H1 (cell line): Measurements from ENCODE around the gene BSDC1. TPM values are rescaled to one million over a fixed set of nuclear protein-coding genes. Genes with fewer than 3 reads are reported as not detected.

ENCODE experiments used
- CTCF ChIA-PET: fragments of 300-600 bp; sonication (Branson Sonifier 250); formaldehyde crosslinking; loops from one replicate; lab custom pipeline; 2021; ENCODE audit not compliant: partially characterized antibody; lab: Charles Lee
- POLR2A ChIA-PET: fragments of 300-600 bp; sonication (Branson Sonifier 250); formaldehyde crosslinking; loops from one replicate; lab custom pipeline; 2021; ENCODE audit warnings: inconsistent platforms; ENCODE audit not compliant: partially characterized antibody; lab: Charles Lee
- DNase-seq, 2 experiments: peaks; one replicate each; pipeline versions ENCODE4 v3.0.0 to v3.0.0-alpha.2; 2010 to 2022; ENCODE audit warnings: low spot score in 2 of 2, low read depth in 1 of 2, mixed read lengths in 1 of 2
- FAIRE-seq: peaks from 2 replicates; lab custom pipeline; 2011; peaks lifted over from hg19 to GRCh38; lab: Jason Lieb, UNC
- H2AFZ ChIP-seq: 2 replicates; pipeline ENCODE4 v1.8.1; 2012; ENCODE audit warnings: low read length, inconsistent platforms
- H2AK5ac ChIP-seq: 2 replicates; pipeline ENCODE4 v1.6.1; 2013; ENCODE audit warnings: low read depth, low read length
- H2BK120ac ChIP-seq: replicated peaks from 2 replicates; pipeline ENCODE3; 2013; ENCODE audit warnings: low read depth, low read length, inconsistent platforms
- H2BK12ac ChIP-seq: 2 replicates; pipeline ENCODE4 v1.6.1; 2013; ENCODE audit warnings: low read depth, low read length
- H2BK15ac ChIP-seq: 2 replicates; pipeline ENCODE4 v1.6.1; 2013; ENCODE audit warnings: low read length
- H2BK20ac ChIP-seq: 2 replicates; pipeline ENCODE4 v1.6.1; 2013; ENCODE audit warnings: low read length
- H2BK5ac ChIP-seq: 2 replicates; pipeline ENCODE4 v1.6.1; 2013; ENCODE audit warnings: low read depth, low read length
- H3K14ac ChIP-seq: 2 replicates; pipeline ENCODE4 v1.6.1; 2013; ENCODE audit warnings: inconsistent platforms; ENCODE audit not compliant: insufficient read length
- H3K18ac ChIP-seq: 2 replicates; pipeline ENCODE4 v1.6.1; 2013; ENCODE audit warnings: low read length; ENCODE audit errors: extremely low read depth
- H3K23ac ChIP-seq: 2 replicates; pipeline ENCODE4 v1.6.1; 2013; ENCODE audit warnings: inconsistent platforms; ENCODE audit not compliant: insufficient read length
- H3K23me2 ChIP-seq: 2 replicates; pipeline ENCODE4 v1.6.1; 2013; ENCODE audit warnings: low read depth, low read length
- H3K27ac ChIP-seq: 2 replicates; pipeline ENCODE4 v1.6.1; 2011; ENCODE audit warnings: low read depth, low read length, inconsistent platforms
- H3K27me3 ChIP-seq, 4 experiments: replicated peaks in 1 of 4; 1 replicate in 1 of 4; 2 replicates in 3 of 4; pipeline versions ENCODE4 v1.6.1 to v1.8.1; 2011 to 2013; ENCODE audit warnings: low read length in 3 of 4, mild to moderate bottlenecking in 3 of 4, inconsistent platforms in 2 of 4, mixed read lengths in 2 of 4, moderate library complexity in 1 of 4; ENCODE audit not compliant: control insufficient read depth in 3 of 4, insufficient read depth in 3 of 4; ENCODE audit errors: extremely low read depth in 1 of 4
- H3K36me3 ChIP-seq, 4 experiments: 2 replicates each; pipeline versions ENCODE4 v1.6.1 to v1.8.1; 2011 to 2013; ENCODE audit warnings: mild to moderate bottlenecking in 4 of 4, low read length in 3 of 4, moderate library complexity in 2 of 4, control low read depth in 1 of 4, inconsistent platforms in 1 of 4; ENCODE audit not compliant: insufficient read depth in 4 of 4, control insufficient read depth in 2 of 4
- H3K4ac ChIP-seq: replicated peaks from 2 replicates; pipeline ENCODE3; 2013; ENCODE audit warnings: low read length, low read depth, mixed read lengths, inconsistent platforms; ENCODE audit not compliant: insufficient read length
- H3K4me1 ChIP-seq, 4 experiments: replicated peaks in 1 of 4; 1 replicate in 1 of 4; 2 replicates in 3 of 4; pipeline versions ENCODE4 v1.6.1 to v1.8.1; 2011 to 2013; ENCODE audit warnings: low read length in 3 of 4, inconsistent platforms in 2 of 4, mixed read lengths in 1 of 4; ENCODE audit not compliant: insufficient read depth in 4 of 4, control insufficient read depth in 3 of 4
- H3K4me2 ChIP-seq, 2 experiments: 2 replicates each; pipeline versions ENCODE4 v1.6.1 to v1.8.1; 2011 to 2013; ENCODE audit warnings: low read depth in 2 of 2, low read length in 2 of 2, control low read depth in 1 of 2, inconsistent platforms in 1 of 2, mild to moderate bottlenecking in 1 of 2; ENCODE audit not compliant: insufficient read depth in 1 of 2
- H3K4me3 ChIP-seq, 4 experiments: fragments of 200-600, 300-600 bp in 1 of 4; sonication (generic), shearing (Covaris generic), sonication (Bioruptor Twin) in 1 of 4; 2 replicates each; pipeline versions ENCODE4 v1.5.1 to v1.8.1; 2011 to 2016; ENCODE audit warnings: low read length in 4 of 4, low read depth in 3 of 4, control low read depth in 2 of 4, inconsistent platforms in 2 of 4, mild to moderate bottlenecking in 2 of 4, mixed read lengths in 1 of 4, moderate library complexity in 1 of 4; ENCODE audit not compliant: insufficient read depth in 2 of 4; ENCODE audit errors: extremely low read depth in 1 of 4
- H3K56ac ChIP-seq: replicated peaks from 2 replicates; pipeline ENCODE3; 2013; ENCODE audit warnings: low read depth, mild to moderate bottlenecking, mixed read lengths, low read length, inconsistent platforms; ENCODE audit not compliant: insufficient read length
- H3K79me1 ChIP-seq: 2 replicates; pipeline ENCODE4 v1.6.1; 2013; ENCODE audit warnings: low read depth, low read length, control low read depth
- H3K79me2 ChIP-seq, 2 experiments: 2 replicates each; pipeline versions ENCODE4 v1.6.1 to v1.8.1; 2012 to 2013; ENCODE audit warnings: low read length in 2 of 2, mild to moderate bottlenecking in 2 of 2, inconsistent platforms in 1 of 2; ENCODE audit not compliant: insufficient read depth in 2 of 2, control insufficient read depth in 1 of 2
- H3K9ac ChIP-seq, 4 experiments: replicated peaks in 1 of 4; 1 replicate in 1 of 4; 2 replicates in 3 of 4; pipeline versions ENCODE4 v1.6.1 to v1.8.1; 2011 to 2013; ENCODE audit warnings: low read depth in 3 of 4, low read length in 3 of 4, control low read depth in 2 of 4, mild to moderate bottlenecking in 2 of 4, moderate library complexity in 2 of 4, inconsistent platforms in 1 of 4; ENCODE audit errors: extremely low read depth in 1 of 4
- H3K9me3 ChIP-seq, 2 experiments: 2 replicates each; pipeline versions ENCODE4 v1.6.1 to v1.8.1; 2012 to 2013; ENCODE audit warnings: mild to moderate bottlenecking in 2 of 2, moderate library complexity in 2 of 2, control low read depth in 1 of 2, inconsistent platforms in 1 of 2, low read depth in 1 of 2, low read length in 1 of 2, mixed read lengths in 1 of 2; ENCODE audit not compliant: insufficient read depth in 2 of 2
- H4K20me1 ChIP-seq, 2 experiments: replicated peaks in 1 of 2; 2 replicates each; pipeline versions ENCODE3 to v1.8.1; 2011 to 2013; ENCODE audit warnings: inconsistent platforms in 2 of 2, low read length in 2 of 2, mild to moderate bottlenecking in 1 of 2; ENCODE audit not compliant: insufficient read depth in 2 of 2, control insufficient read depth in 1 of 2
- H4K5ac ChIP-seq: 2 replicates; pipeline ENCODE4 v1.6.1; 2013; ENCODE audit warnings: low read length, low read depth, mixed read lengths, inconsistent platforms; ENCODE audit not compliant: insufficient read length
- H4K8ac ChIP-seq: 2 replicates; pipeline ENCODE4 v1.8.0; 2013; ENCODE audit warnings: mild to moderate bottlenecking, moderate library complexity, low read length, inconsistent platforms; ENCODE audit not compliant: insufficient read depth; ENCODE audit errors: extremely low read depth
- H4K91ac ChIP-seq: replicated peaks from 2 replicates; pipeline ENCODE3; 2013; ENCODE audit warnings: low read length, mixed read lengths, inconsistent platforms; ENCODE audit not compliant: insufficient read length
- CBX8 ChIP-seq: fragments of 300-800, 300-1000 bp; sonication (generic); IDR thresholded peaks from 2 replicates; pipeline ENCODE4 v1.7.1; 2016; ENCODE audit warnings: low read depth, low read length, borderline replicate concordance
- WGBS, 2 experiments: shearing (Covaris generic) in 1 of 2; methylation state at CpG; one replicate each; pipeline versions ENCODE4 v1.1.6 to v1.1.7; 2013 to 2015; ENCODE audit warnings: low lambda C conversion rate in 2 of 2, mixed read lengths in 2 of 2, inconsistent platforms in 1 of 2, low coverage in 1 of 2, missing lambda C conversion rate in 1 of 2; ENCODE audit not compliant: insufficient replicate concordance in 2 of 2, insufficient coverage in 1 of 2, insufficient read length in 1 of 2; ENCODE audit errors: extremely low coverage in 1 of 2, missing lambda C conversion rate in 1 of 2; 5-methylcytosine and 5-hydroxymethylcytosine counted together
- polyA plus RNA-seq, 7 experiments: library from polyadenylated mRNA; depleted of rRNA in 3 of 7; stranded (reverse) in 5 of 7; unstranded in 2 of 7; fragments of >200 nt in 5 of 7; fragments of 200-250 nt in 2 of 7; gene quantifications; 1 replicate in 5 of 7; 2 replicates in 1 of 7; 4 replicates in 1 of 7; pipeline versions ENCODE4 v1.2.1 to v1.2.3, GENCODE V29; 2011 to 2013; ENCODE audit warnings: missing spikeins in 2 of 7, mixed read lengths in 2 of 7
- total RNA-seq: library from RNA; stranded (reverse); fragmentation: NEBNext Ultra II Directional; extraction: Animal tissue kit (Norgen Biotek cat#: 25700); gene quantifications from 2 replicates; pipeline ENCODE4 v1.2.1, GENCODE V29; 2021

The BSDC1 gene
- total and polyA plus RNA-seq, 2 of the 8 experiments (the other 6 are each of a cell fraction or from before 2014, with no cell fraction given), result 24.8 to 40.7 TPM

DNA sequence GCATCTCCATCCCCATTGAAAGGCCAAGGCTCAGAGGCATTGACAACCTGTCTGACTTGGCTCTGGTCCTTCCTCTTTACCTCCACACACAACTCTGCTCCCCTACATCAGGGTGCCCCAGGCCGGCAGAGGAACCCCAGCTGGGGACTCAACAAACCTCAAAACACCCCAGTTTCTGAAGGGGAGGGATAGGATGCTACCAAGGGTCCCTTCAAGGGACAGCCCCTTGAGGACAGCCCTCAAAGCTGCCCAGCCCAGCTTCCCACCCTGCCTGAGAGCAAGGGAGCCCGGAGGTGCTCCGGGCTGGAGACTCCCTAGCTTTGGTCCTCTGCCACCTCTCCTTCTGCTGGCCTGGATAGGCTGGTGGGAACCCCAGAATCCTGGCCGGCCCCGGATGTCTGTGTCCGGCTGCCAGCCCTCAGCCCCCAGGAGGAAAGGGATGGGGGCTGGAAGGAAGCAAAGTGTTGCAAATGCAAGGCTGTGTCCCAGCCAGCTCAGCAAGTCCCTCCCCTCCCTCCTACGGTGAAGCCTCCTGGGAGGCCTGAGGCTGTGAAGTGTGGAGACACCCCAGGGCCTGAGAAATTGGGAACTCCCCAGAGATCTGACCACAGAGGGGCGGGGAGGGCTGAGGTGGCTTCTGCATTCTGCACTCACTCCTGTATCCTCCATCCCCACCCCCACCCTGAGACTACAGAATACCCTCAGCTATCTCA lies 57.1 kb downstream of the BSDC1 start:
- H2BK5ac ChIP-seq, result no peak overlapping the region
- H3K23ac ChIP-seq, result no peak overlapping the region
- peak overlapping the region; percentile 6; the same call in 1 of the 2 replicates for H2AK5ac ChIP-seq
- no peak overlapping the region for H4K5ac ChIP-seq
- H3K27ac ChIP-seq, result no peak overlapping the region
- H4K91ac ChIP-seq, result peak overlapping the region; percentile 4
- WGBS, 2 experiments, result 89% methylated on average over 8 of the region's 8 CpGs; no CpG with 5 or more reads in 1 of the 2 experiments
- H3K14ac ChIP-seq, result no peak overlapping the region
- peaks cover 10% of the 10 kb centered on the region; the same call in 1 of the 2 replicates for H3K23me2 ChIP-seq
- CTCF ChIA-PET, result interaction anchor here (0.6 to 1.7 kb wide), 8 partner anchors 9 to 122 kb away, joined by 3 to 5 read pairs (median 4); no protein-coding TSS in a partner anchor
- no peak overlapping the region for H3K4ac ChIP-seq
- H3K4me2 ChIP-seq, result peak overlapping the region; percentile 53 to 73
- H3K9ac ChIP-seq, result no peak overlapping the region
- H2BK20ac ChIP-seq, result 0 out of 2 replicates have a peak overlapping the region, but pooled peaks have one; percentile 86
- peak overlapping the region; percentile 78 for H3K18ac ChIP-seq
- H3K4me1 ChIP-seq, result peaks cover 5 to 35% (median 27%) of the 10 kb centered on the region in 4 experiments
- peak overlapping the region; percentile 75 for H2BK15ac ChIP-seq
- peaks cover 0 to 7% (median 2%) of the 10 kb centered on the region in 4 experiments; a peak in 4 of 7 replicates for H3K27me3 ChIP-seq
- 0 out of 2 replicates have a peak overlapping the region, but pooled peaks have one; percentile 62 for H2BK12ac ChIP-seq
- H4K20me1 ChIP-seq, result peaks cover 9 to 12% of the 10 kb centered on the region in 2 experiments
- peak overlapping the region in 1 of 4 experiments; percentile 93; a peak in 2 of 8 replicates for H3K4me3 ChIP-seq
- DNase-seq, result no peak
- no peak overlapping the region for H2AFZ ChIP-seq
- no peak for TF ChIP-seq CBX8
- TF ChIP-seq, all 59 proteins: peak for 0
- Histone ChIP-seq H3K9me3 (no peaks in the 10 kb centered on the region), H3K56ac (no peak overlapping the region), H4K8ac (no peak overlapping the region), H2BK120ac (no peak overlapping the region), H3K36me3 (peaks cover 4 to 28% (median 10%) of the 10 kb centered on the region in 4 experiments; a peak in 6 of 8 replicates), H3K79me2 (peaks cover 4 to 21% of the 10 kb centered on the region in 2 experiments; a peak in 3 of 4 replicates), H3K79me1 (peaks cover 2% of the 10 kb centered on the region; the same call in 1 of the 2 replicates)
- POLR2A ChIA-PET, result interaction anchor here (0.6 to 13.4 kb wide), 19 partner anchors 9 to 271 kb away, joined by 3 to 321 read pairs (median 7); partner anchors contain the start of genes BSDC1, CCDC28B, EIF3I and FAM167B
- no peak for FAIRE-seq
